ENCODE results near the gene PROSER3. TPM values are rescaled to one million over a fixed set of nuclear protein-coding genes. Genes with fewer than 3 reads are reported as not detected.

Gene PROSER3
- polyA plus RNA-seq, 1 donor (not counting 4 experiments of a cell fraction or from before 2014, with no cell fraction given), result 5.5 TPM

- H3K4me1 ChIP-seq (ENCODE audit: control insufficient read depth, extremely low read depth, insufficient read depth, low read length), result peaks cover 23% of the 10 kb centered on the region
- H3K9me1 ChIP-seq (ENCODE audit: control insufficient read depth, extremely low read depth, insufficient read depth, low read length), result no peaks in the 10 kb centered on the region
- no peaks in the 10 kb centered on the region for H4K20me1 ChIP-seq (ENCODE audit: control insufficient read depth, extremely low read depth, insufficient read depth, low read length)
- no peak overlapping the region for H3K27ac ChIP-seq (ENCODE audit: control insufficient read depth, insufficient read depth, low read length)
- DNase-seq (ENCODE audit: low read depth, low spot score) (no peak), FAIRE-seq (no peak)
- H3K9me3 ChIP-seq (ENCODE audit: control insufficient read depth, low read depth, low read length), result no peaks in the 10 kb centered on the region
- peak overlapping the region; percentile 25 for H3K4me2 ChIP-seq (ENCODE audit: control insufficient read depth, extremely low read depth, insufficient read depth, low read depth, low read length)
- peaks cover 18 to 19% of the 10 kb centered on the region in 2 experiments for H3K36me3 ChIP-seq (ENCODE audit: control insufficient read depth in 2 of 2, extremely low read depth in 1 of 2, insufficient read depth in 2 of 2, low read length in 2 of 2)
- no peaks in the 10 kb centered on the region for H3K27me3 ChIP-seq (ENCODE audit: control insufficient read depth, extremely low read depth, insufficient read depth, low read length)
- no peak for TF ChIP-seq EZH2 (IDR thresholded peaks at IDR 0.05; ENCODE audit: low read length)
- no peak for TF ChIP-seq CTCF (optimal IDR thresholded peaks at IDR 0.05 in 1 of 3, IDR thresholded peaks at IDR 0.05 in 1 of 3, conservative IDR thresholded peaks at IDR 0.05 in 1 of 3; ENCODE audit: extremely low read depth in 1 of 3, insufficient read depth in 2 of 3, low read length in 3 of 3)
- no peak overlapping the region for H2AFZ ChIP-seq (ENCODE audit: control insufficient read depth, low read length)
- dilution Hi-C loops (cut with MboI; ENCODE audit: extremely low pct_ligation_motif_present, low sequenced_read_pairs), result no loop called here
- peaks cover 19% of the 10 kb centered on the region for H3K79me2 ChIP-seq (ENCODE audit: control insufficient read depth, insufficient read depth, low read length)
- H3K9ac ChIP-seq (ENCODE audit: control insufficient read depth, extremely low read depth, insufficient read depth, low read length), result peak overlapping the region; percentile 37
- H3K4me3 ChIP-seq (ENCODE audit: control insufficient read depth in 2 of 3, extremely low read depth in 1 of 3, insufficient read depth in 2 of 3, low read depth in 1 of 3, low read length in 3 of 3), result no peak overlapping the region
Observed at GRCh38 chr19:35755550-35756376, 2.2 kb upstream of the PROSER3 start.

GRCh38 chr19:35756377-35757230 lies 1.4 kb upstream of the PROSER3 start, which contains the start of gene HSPB6:
Gene HSPB6 (minus strand): TSS chr19:35757029. CDS start chr19:35757008, 21 bp downstream.
- Histone ChIP-seq H3K9me1 (ENCODE audit: control insufficient read depth, extremely low read depth, insufficient read depth, low read length) (no peaks in the 10 kb centered on the region), H3K4me1 (ENCODE audit: control insufficient read depth, extremely low read depth, insufficient read depth, low read length) (peaks cover 23% of the 10 kb centered on the region), H3K36me3 (ENCODE audit: control insufficient read depth in 2 of 2, extremely low read depth in 1 of 2, insufficient read depth in 2 of 2, low read length in 2 of 2) (peaks cover 19 to 20% of the 10 kb centered on the region in 2 experiments), H3K4me2 (ENCODE audit: control insufficient read depth, extremely low read depth, insufficient read depth, low read depth, low read length) (peak within 1 kb of the TSS; percentile 82), H3K27me3 (ENCODE audit: control insufficient read depth, extremely low read depth, insufficient read depth, low read length) (no peaks in the 10 kb centered on the region), H3K9me3 (ENCODE audit: control insufficient read depth, low read depth, low read length) (no peaks in the 10 kb centered on the region), H3K4me3 (ENCODE audit: control insufficient read depth in 2 of 3, extremely low read depth in 1 of 3, insufficient read depth in 2 of 3, low read depth in 1 of 3, low read length in 3 of 3) (peak within 1 kb of the TSS; percentile 65 to 95 (median 92)), H3K27ac (ENCODE audit: control insufficient read depth, insufficient read depth, low read length) (peak within 1 kb of the TSS; percentile 43), H3K9ac (ENCODE audit: control insufficient read depth, extremely low read depth, insufficient read depth, low read length) (peak within 1 kb of the TSS; percentile 52), H3K79me2 (ENCODE audit: control insufficient read depth, insufficient read depth, low read length) (peaks cover 20% of the 10 kb centered on the region), H2AFZ (ENCODE audit: control insufficient read depth, low read length) (peak within 1 kb of the TSS; percentile 15), H4K20me1 (ENCODE audit: control insufficient read depth, extremely low read depth, insufficient read depth, low read length) (no peaks in the 10 kb centered on the region)
- no peak for TF ChIP-seq EZH2 (IDR thresholded peaks at IDR 0.05; ENCODE audit: low read length)
- no peak for TF ChIP-seq CTCF (optimal IDR thresholded peaks at IDR 0.05 in 1 of 3, IDR thresholded peaks at IDR 0.05 in 1 of 3, conservative IDR thresholded peaks at IDR 0.05 in 1 of 3; ENCODE audit: extremely low read depth in 1 of 3, insufficient read depth in 2 of 3, low read length in 3 of 3)
- FAIRE-seq, result no peak
- no peak for DNase-seq (ENCODE audit: low read depth, low spot score)
- dilution Hi-C loops (cut with MboI; ENCODE audit: extremely low pct_ligation_motif_present, low sequenced_read_pairs), result no loop called here

Data from keratinocyte (primary cell).